Measurements from ENCODE around the gene VIM.

Gene VIM

DNA sequence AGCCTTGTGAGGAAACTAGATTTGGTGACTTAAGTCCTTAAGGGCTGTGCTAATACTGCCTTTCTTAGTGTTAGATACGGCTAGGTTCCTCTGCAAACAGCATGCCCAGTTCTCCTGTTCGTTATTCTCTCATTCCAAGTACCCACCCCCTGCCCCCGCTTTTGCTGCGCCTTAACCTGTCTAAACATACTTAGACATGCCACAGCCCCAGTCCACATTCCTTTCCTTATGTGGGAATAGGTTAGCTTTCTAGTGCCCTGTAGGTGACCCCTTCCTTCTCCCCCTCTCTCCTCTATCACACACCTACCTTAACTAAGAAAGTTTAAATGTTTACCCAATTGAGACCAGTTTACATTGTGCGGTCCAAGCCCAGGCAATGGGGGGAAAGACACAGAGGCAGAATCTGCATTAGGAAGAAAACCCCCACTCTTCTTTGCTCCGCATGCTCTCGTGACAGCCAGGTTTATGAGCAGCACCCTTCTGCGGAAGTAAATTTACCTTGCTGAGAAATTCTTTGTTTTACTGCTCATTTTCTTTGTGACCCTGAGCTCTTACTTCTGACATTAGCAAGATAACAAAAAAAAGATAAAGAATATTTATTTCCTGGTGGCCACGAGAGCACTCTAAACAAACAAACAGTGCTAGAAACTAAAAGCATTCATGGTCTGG lies 48.8 kb downstream of the VIM start:
- no peaks in the 10 kb centered on the region for H3K4me1 ChIP-seq (ENCODE audit: control insufficient read depth, insufficient read depth, low read length)
- H3K36me3 ChIP-seq (ENCODE audit: control insufficient read depth, insufficient read depth, low read length): no peaks in the 10 kb centered on the region
- no peak overlapping the region for H3K27ac ChIP-seq (ENCODE audit: low read length)
- WGBS (ENCODE audit: insufficient coverage, insufficient read length): no CpG with 5 or more reads among the region's 9 CpGs
- DNase-seq (ENCODE audit: low read depth, low spot score): no peak
- H3K27me3 ChIP-seq (ENCODE audit: control insufficient read depth, insufficient read depth, low read length): no peaks in the 10 kb centered on the region
- no peak overlapping the region for H3K4me3 ChIP-seq (ENCODE audit: low read length)
- no peaks in the 10 kb centered on the region for H3K9me3 ChIP-seq (ENCODE audit: control insufficient read depth, insufficient read depth, low read length)

DNA sequence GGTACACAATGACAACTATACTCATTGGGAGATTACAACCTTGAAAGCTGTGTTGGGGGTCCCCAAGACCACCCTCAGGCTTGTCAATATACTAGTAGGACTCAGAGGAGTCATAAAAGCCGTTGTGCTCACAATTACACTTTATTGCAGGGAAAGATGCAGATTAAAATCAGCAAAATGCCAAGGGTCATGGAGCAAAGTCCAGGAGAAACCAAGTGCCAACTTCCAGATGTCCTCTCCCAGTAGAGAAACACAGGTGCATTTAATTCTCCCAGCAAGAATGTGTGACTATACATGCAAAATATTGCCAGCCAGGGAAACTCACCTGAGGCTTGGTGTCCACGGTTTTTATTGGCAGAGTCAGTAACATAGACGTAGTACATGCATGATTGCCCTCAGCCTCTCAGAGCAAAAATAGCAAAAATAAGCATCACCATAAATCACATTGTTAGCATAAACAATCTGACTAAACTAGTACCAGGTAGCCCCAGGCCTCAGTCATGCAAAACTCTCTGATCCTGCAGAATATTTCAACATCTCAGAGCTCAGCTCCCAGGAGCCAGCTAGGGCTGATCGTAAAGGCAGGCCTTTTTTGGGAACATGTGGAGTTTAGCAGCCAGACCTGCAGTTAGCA lies 50.7 kb downstream of the VIM start:
- Histone ChIP-seq H3K27ac (ENCODE audit: low read length) (no peak overlapping the region), H3K27me3 (ENCODE audit: control insufficient read depth, insufficient read depth, low read length) (no peaks in the 10 kb centered on the region), H3K9me3 (ENCODE audit: control insufficient read depth, insufficient read depth, low read length) (peaks cover 1% of the 10 kb centered on the region; the same call in 1 of the 2 replicates)

DNA sequence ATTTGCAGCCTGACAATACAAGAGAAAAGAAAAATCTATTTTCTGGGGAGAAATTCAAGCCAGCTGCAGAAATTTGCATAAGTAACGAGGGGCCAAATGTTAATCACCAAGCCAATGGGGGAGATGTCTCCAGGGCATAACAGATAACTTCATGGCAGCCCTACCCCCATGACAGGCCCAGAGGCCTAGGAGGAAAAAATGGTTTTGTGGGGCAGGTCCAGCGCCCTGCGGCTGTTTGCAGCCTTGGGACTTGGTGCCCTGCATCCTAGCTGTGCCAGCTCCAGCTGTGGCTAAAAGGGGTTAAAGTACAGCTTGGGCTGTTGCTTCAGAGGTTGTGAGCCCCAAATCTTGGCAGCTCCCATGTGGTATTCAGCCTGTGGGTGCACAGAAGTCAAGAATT lies 54.3 kb downstream of the VIM start:
- DNase-seq (ENCODE audit: low read depth, low spot score): no peak
- H3K36me3 ChIP-seq (ENCODE audit: control insufficient read depth, insufficient read depth, low read length): no peaks in the 10 kb centered on the region
- no peak overlapping the region for H3K4me3 ChIP-seq (ENCODE audit: low read length)
- peaks cover 1% of the 10 kb centered on the region; the same call in 1 of the 2 replicates for H3K9me3 ChIP-seq (ENCODE audit: control insufficient read depth, insufficient read depth, low read length)
- H3K4me1 ChIP-seq (ENCODE audit: control insufficient read depth, insufficient read depth, low read length): no peaks in the 10 kb centered on the region
- no peaks in the 10 kb centered on the region for H3K27me3 ChIP-seq (ENCODE audit: control insufficient read depth, insufficient read depth, low read length)
- no CpG with 5 or more reads among the region's 3 CpGs for WGBS (ENCODE audit: insufficient coverage, insufficient read length)
- no peak overlapping the region for H3K27ac ChIP-seq (ENCODE audit: low read length)

More for the DNA sequence above, 50.7 kb downstream of the VIM start:
- no peaks in the 10 kb centered on the region for H3K36me3 ChIP-seq (ENCODE audit: control insufficient read depth, insufficient read depth, low read length)
- no peak for DNase-seq (ENCODE audit: low read depth, low spot score)
- H3K4me1 ChIP-seq (ENCODE audit: control insufficient read depth, insufficient read depth, low read length): no peaks in the 10 kb centered on the region
- H3K4me3 ChIP-seq (ENCODE audit: low read length): no peak overlapping the region
- no CpG with 5 or more reads among the region's 4 CpGs for WGBS (ENCODE audit: insufficient coverage, insufficient read length)

DNA sequence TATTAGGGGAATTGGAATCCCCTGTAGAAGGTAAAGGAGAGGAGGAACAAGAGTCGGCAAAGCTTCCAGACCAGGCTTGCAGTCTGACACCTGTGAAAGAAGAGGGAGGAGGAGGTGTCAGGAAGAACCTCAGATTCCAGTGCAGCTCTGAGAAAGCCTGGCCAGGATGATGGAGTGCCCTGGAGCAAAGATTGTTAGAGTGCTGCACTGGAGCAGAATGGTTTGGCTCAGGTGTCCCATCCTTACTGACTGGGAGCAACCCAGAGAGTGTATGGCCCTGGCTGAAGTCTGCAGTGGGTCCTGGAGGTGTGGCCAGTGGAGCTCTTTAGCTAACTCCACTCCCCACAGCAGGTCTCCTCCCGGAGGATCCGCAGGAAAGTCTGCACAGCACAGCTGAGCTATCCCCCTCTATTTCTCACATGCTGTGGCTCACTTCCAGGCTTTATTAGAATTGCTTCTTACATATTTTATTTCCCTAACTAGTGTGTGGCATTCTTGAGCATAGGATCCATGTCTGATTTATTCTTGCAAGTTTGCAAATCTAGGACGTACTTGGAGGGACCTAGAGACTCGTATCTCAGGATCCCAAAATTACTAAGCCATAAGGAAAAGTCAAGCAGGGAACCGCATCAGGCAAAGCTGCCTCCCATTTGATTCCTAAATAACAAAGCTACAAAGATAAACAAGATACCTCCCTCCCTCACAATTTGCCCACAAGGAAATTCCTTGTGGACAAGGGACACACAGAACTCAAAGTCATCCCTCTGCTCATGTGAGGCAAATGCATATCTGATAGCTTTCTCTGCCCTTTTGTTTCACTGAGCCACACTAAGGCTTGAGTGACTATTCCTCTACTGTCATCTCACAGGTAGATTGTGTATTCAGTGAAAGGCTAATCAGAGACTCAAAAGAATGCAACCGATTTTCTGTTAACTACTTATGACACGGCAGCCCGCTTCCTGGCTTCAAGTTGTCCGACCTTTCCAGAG lies 58.8 kb downstream of the VIM start:
- no peak overlapping the region for H3K27ac ChIP-seq (ENCODE audit: low read length)
- H3K9me3 ChIP-seq (ENCODE audit: control insufficient read depth, insufficient read depth, low read length): peaks cover 1% of the 10 kb centered on the region; the same call in 1 of the 2 replicates
- no peak overlapping the region for H3K4me3 ChIP-seq (ENCODE audit: low read length)
- H3K36me3 ChIP-seq (ENCODE audit: control insufficient read depth, insufficient read depth, low read length): no peaks in the 10 kb centered on the region
- no peak for DNase-seq (ENCODE audit: low read depth, low spot score)
- WGBS (ENCODE audit: insufficient coverage, insufficient read length): no CpG with 5 or more reads among the region's 10 CpGs
- H3K27me3 ChIP-seq (ENCODE audit: control insufficient read depth, insufficient read depth, low read length): no peaks in the 10 kb centered on the region
- no peaks in the 10 kb centered on the region for H3K4me1 ChIP-seq (ENCODE audit: control insufficient read depth, insufficient read depth, low read length)
